PFSK-1 (cell line): ENCODE measurements around the gene ANAPC2.

Experiments
- FOXP2 ChIP-seq: optimal IDR thresholded peaks from 2 replicates; pipeline ENCODE3; 2011; ENCODE audit warnings: borderline replicate concordance, control low read depth, inconsistent platforms; ENCODE audit not compliant: insufficient read depth; ENCODE audit errors: extremely low read length, extremely low read depth
- POLR2AphosphoS5 ChIP-seq: IDR thresholded peaks from 2 replicates; pipeline ENCODE4 v1.6.1; 2012; ENCODE audit warnings: low read depth, mild to moderate bottlenecking, control low read depth, low read length, moderate library complexity
- REST ChIP-seq, 2 experiments: IDR thresholded peaks; 2 replicates each; pipeline versions ENCODE4 v1.6.1 to v1.8.0; 2011 to 2012; ENCODE audit warnings: low read depth in 2 of 2, low read length in 2 of 2, control low read depth in 1 of 2, inconsistent platforms in 1 of 2, mild to moderate bottlenecking in 1 of 2, moderate library complexity in 1 of 2; ENCODE audit not compliant: insufficient read depth in 1 of 2
- SIN3A ChIP-seq: IDR thresholded peaks from 2 replicates; pipeline ENCODE4 v1.6.1; 2012; ENCODE audit warnings: mild to moderate bottlenecking, low read length, moderate library complexity, borderline replicate concordance; ENCODE audit not compliant: insufficient read depth
- TAF1 ChIP-seq: IDR thresholded peaks from 2 replicates; pipeline ENCODE4 v1.6.1; 2012; ENCODE audit warnings: low read length, control low read depth, borderline replicate concordance; ENCODE audit not compliant: insufficient read depth

The ANAPC2 gene

GRCh38 chr9:137171149-137171900, 17.0 kb downstream of the ANAPC2 start:
- TF ChIP-seq FOXP2 (no peak), REST (IDR thresholded peaks at IDR 0.05; ENCODE audit: insufficient read depth in 1 of 2, low read depth in 2 of 2, low read length in 2 of 2) (no peak), SIN3A (no peak), TAF1 (no peak), POLR2AphosphoS5 (no peak)

- TF ChIP-seq FOXP2, result no peak
Observed at GRCh38 chr9:137170486-137171148, 17.7 kb downstream of the ANAPC2 start.

- TF ChIP-seq TAF1 (no peak), SIN3A (no peak), FOXP2 (no peak), REST (IDR thresholded peaks at IDR 0.05; ENCODE audit: insufficient read depth in 1 of 2, low read depth in 2 of 2, low read length in 2 of 2) (no peak), POLR2AphosphoS5 (no peak)
Observed at GRCh38 chr9:137169896-137170358, 18.4 kb downstream of the ANAPC2 start, which contains the start of gene LRRC26. TSS of gene LRRC26 (minus strand) at chr9:137170051. CDS start at chr9:137169943, 108 bp downstream.

GRCh38 chr9:137168904-137169856, 19.2 kb downstream of the ANAPC2 start:
- TF ChIP-seq TAF1, result no peak

- TF ChIP-seq SIN3A (no peak), TAF1 (no peak), POLR2AphosphoS5 (no peak), FOXP2 (no peak), REST (IDR thresholded peaks at IDR 0.05; ENCODE audit: insufficient read depth in 1 of 2, low read depth in 2 of 2, low read length in 2 of 2) (no peak)
Observed at GRCh38 chr9:137168573-137168903, 19.8 kb downstream of the ANAPC2 start.
